Stimulated activated CD8-positive, alpha-beta memory T cell treated with anti-CD3 and anti-CD28 coated beads, Interleukin-7, amount 100 ng/mL, for 48 hours (primary cell): Measurements from ENCODE around the gene PRPSAP1.

Experiments
- DNase-seq, 2 donors: peaks; one replicate each; pipeline ENCODE4 v3.0.0-alpha.2; 2020; ENCODE audit warnings: low read depth in 1 of 2; ENCODE audit errors: extremely low read depth in 1 of 2

The PRPSAP1 gene

GRCh38 chr17:76267051-76267576, 86.6 kb downstream of the PRPSAP1 start:
- DNase-seq: no peak

- DNase-seq: no peak
Observed at GRCh38 chr17:76266244-76266938, 87.3 kb downstream of the PRPSAP1 start.

- DNase-seq: no peak
Observed at GRCh38 chr17:76265624-76266243, 88.0 kb downstream of the PRPSAP1 start.

GRCh38 chr17:76264755-76265623, 88.7 kb downstream of the PRPSAP1 start, which contains the start of gene UBALD2:
Gene UBALD2 (plus strand): TSS chr17:76265348. CDS start chr17:76265506, 158 bp downstream.
- peak; percentile 99 for DNase-seq

GRCh38 chr17:76264425-76264754, 89.3 kb downstream of the PRPSAP1 start:
- DNase-seq: no peak

- DNase-seq: no peak
Observed at GRCh38 chr17:76263896-76264295, 89.8 kb downstream of the PRPSAP1 start.

GRCh38 chr17:76262732-76263344, 90.9 kb downstream of the PRPSAP1 start:
- DNase-seq: no peak

GRCh38 chr17:76261421-76262215, 92.1 kb downstream of the PRPSAP1 start:
- DNase-seq: no peak

GRCh38 chr17:76260669-76261068, 93.0 kb downstream of the PRPSAP1 start:
- no peak for DNase-seq

GRCh38 chr17:76260220-76260619, 93.5 kb downstream of the PRPSAP1 start:
- DNase-seq: no peak
